HepG2 (cell line): ENCODE data around the gene ACOXL. TPM values are rescaled to one million over a fixed set of nuclear protein-coding genes. Genes with fewer than 3 reads are reported as not detected.
A peak's percentile ranks its signal among the peaks of the same experiment; 100 is the strongest.

Experiments
- HMG20B ChIP-seq: conservative IDR thresholded peaks from 2 replicates; pipeline ENCODE4 v1.6.1; 2016; ENCODE audit warnings: missing genetic modification reagents, missing compliant biosample characterization
- MLXIP ChIP-seq: sonication (generic); formaldehyde crosslinking; IDR thresholded peaks from 2 replicates; pipeline ENCODE4 v1.9.0; 2021; ENCODE audit warnings: missing genetic modification reagents, borderline replicate concordance
- NCOA2 ChIP-seq: sonication (generic); formaldehyde crosslinking; IDR thresholded peaks from 2 replicates; pipeline ENCODE4 v1.8.0; 2022; ENCODE audit warnings: inconsistent platforms
- RXRA ChIP-seq: sonication (generic); formaldehyde crosslinking; IDR thresholded peaks from 2 replicates; pipeline ENCODE4 v1.5.1; 2020; ENCODE audit warnings: missing genetic modification reagents
- SOX5 ChIP-seq: IDR thresholded peaks from 2 replicates; pipeline ENCODE4 v1.6.1; 2016; ENCODE audit warnings: borderline replicate concordance
- TEF ChIP-seq: sonication (generic); formaldehyde crosslinking; IDR thresholded peaks from 2 replicates; pipeline ENCODE4 v1.5.0; 2020; ENCODE audit warnings: missing genetic modification reagents
- TFE3 ChIP-seq: IDR thresholded peaks from 2 replicates; pipeline ENCODE4 v1.6.1; 2016
- UBTF ChIP-seq: sonication (generic); formaldehyde crosslinking; IDR thresholded peaks from 2 replicates; pipeline ENCODE4 v1.4.0; 2020; ENCODE audit warnings: mild to moderate bottlenecking, missing genetic modification reagents
- ZBTB37 ChIP-seq: sonication (generic); formaldehyde crosslinking; IDR thresholded peaks from 2 replicates; pipeline ENCODE4 v1.4.0; 2020; ENCODE audit warnings: mild to moderate bottlenecking, missing genetic modification reagents
- ZFYVE20 ChIP-seq: sonication (generic); formaldehyde crosslinking; IDR thresholded peaks from 2 replicates; pipeline ENCODE4 v1.8.0; 2023; ENCODE audit warnings: low read depth, mild to moderate bottlenecking, moderate library complexity, missing genetic modification reagents, borderline replicate concordance
- ZNF446 ChIP-seq: sonication (generic); formaldehyde crosslinking; IDR thresholded peaks from 2 replicates; pipeline ENCODE4 v1.5.0; 2020; ENCODE audit warnings: mild to moderate bottlenecking, missing genetic modification reagents
- ZNF687 ChIP-seq: sonication (generic); formaldehyde crosslinking; IDR thresholded peaks from 2 replicates; pipeline ENCODE4 v1.5.1; 2020; ENCODE audit warnings: mild to moderate bottlenecking, missing genetic modification reagents, moderate library complexity
- ZNF691 ChIP-seq: sonication (generic); formaldehyde crosslinking; IDR thresholded peaks from 2 replicates; pipeline ENCODE4 v1.4.0; 2020; ENCODE audit warnings: missing genetic modification reagents, low read depth, mild to moderate bottlenecking, borderline replicate concordance
- polyA plus RNA-seq, 8 experiments: library from polyadenylated mRNA; depleted of rRNA in 3 of 8; stranded (reverse) in 7 of 8; unstranded in 1 of 8; fragments of >200 nt; fragmentation: Illumina TruSeq in 4 of 8; extraction: Trizol in 4 of 8; gene quantifications; 2 replicates each; pipeline versions ENCODE4 v1.2.1 to v1.2.3, GENCODE V29; 2011 to 2016; ENCODE audit warnings: low read depth in 4 of 8, missing spikeins in 1 of 8, mixed read lengths in 1 of 8; ENCODE audit not compliant: insufficient read depth in 1 of 8
- total RNA-seq, 5 experiments: library from RNA; depleted of rRNA; stranded (reverse); fragments of >200 nt; fragmentation: Illumina TruSeq; extraction: Trizol; gene quantifications; 2 replicates each; pipeline ENCODE4 v1.2.3, GENCODE V29; 2016; ENCODE audit warnings: low read depth in 1 of 5

The ACOXL gene
- total and polyA plus RNA-seq, 2 of the 13 experiments (the other 11 are each of a cell fraction or from before 2014, with no cell fraction given) = not detected

GRCh38 chr2:111032721-111033429 lies 300.5 kb downstream of the ACOXL start (continued):
- TF ChIP-seq SOX5 (CRISPR knock-in tag) (peak; percentile 38; the same call in 1 of the 2 replicates), TEF (CRISPR knock-in tag) (no peak), TFE3 (CRISPR knock-in tag) (peak; percentile 97), ZNF687 (CRISPR knock-in tag) (peak; percentile 45), HMG20B (CRISPR knock-in tag) (0 out of 2 replicates have a peak, but pooled peaks have one; percentile 28), MLXIP (CRISPR knock-in tag) (no peak), ZBTB37 (CRISPR knock-in tag) (no peak), NCOA2 (CRISPR knock-in tag) (0 out of 2 replicates have a peak, but pooled peaks have one; percentile 36), ZNF446 (CRISPR knock-in tag) (no peak), ZNF691 (0 out of 2 replicates have a peak, but pooled peaks have one; percentile 19), RXRA (CRISPR knock-in tag) (0 out of 2 replicates have a peak, but pooled peaks have one; percentile 45), ZFYVE20 (no peak), UBTF (CRISPR knock-in tag) (no peak)
